Astrocyte (in vitro differentiated cells and primary cell): Measurements from ENCODE around the gene CCDC34. TPM values are rescaled to one million over a fixed set of nuclear protein-coding genes. Genes with fewer than 3 reads are reported as not detected.

Experiments used
- DNase-seq: peaks from one replicate; pipeline ENCODE4 v3.0.0-alpha.2; 2010; ENCODE audit warnings: low read depth
- FAIRE-seq: peaks from 2 replicates; lab custom pipeline; 2011; peaks lifted over from hg19 to GRCh38; lab: Jason Lieb, UNC
- H2AFZ ChIP-seq: 2 replicates; pipeline ENCODE4 v1.6.0; 2012; ENCODE audit warnings: low read depth, low read length, inconsistent platforms
- H3K27ac ChIP-seq: 2 replicates; pipeline ENCODE4 v1.5.1; 2011; ENCODE audit warnings: low read depth, low read length, inconsistent platforms
- H3K27me3 ChIP-seq: 2 replicates; pipeline ENCODE4 v1.6.0; 2011; ENCODE audit warnings: low read length, inconsistent platforms; ENCODE audit not compliant: insufficient read depth
- H3K36me3 ChIP-seq: 2 replicates; pipeline ENCODE4 v1.5.1; 2011; ENCODE audit warnings: low read length, inconsistent platforms; ENCODE audit not compliant: insufficient read depth
- H3K4me1 ChIP-seq: 2 replicates; pipeline ENCODE4 v1.5.1; 2011; ENCODE audit warnings: low read length, inconsistent platforms; ENCODE audit not compliant: insufficient read depth
- H3K4me2 ChIP-seq: 2 replicates; pipeline ENCODE4 v1.6.0; 2012; ENCODE audit warnings: low read length, inconsistent platforms
- H3K4me3 ChIP-seq: 2 replicates; pipeline ENCODE4 v1.5.1; 2011; ENCODE audit warnings: low read depth, mild to moderate bottlenecking, low read length, inconsistent platforms; ENCODE audit not compliant: insufficient read depth
- H3K79me2 ChIP-seq: 2 replicates; pipeline ENCODE4 v1.6.0; 2012; ENCODE audit warnings: mild to moderate bottlenecking, low read length, inconsistent platforms; ENCODE audit not compliant: insufficient read depth
- H3K9ac ChIP-seq: 2 replicates; pipeline ENCODE4 v1.6.0; 2012; ENCODE audit warnings: mild to moderate bottlenecking, low read length, inconsistent platforms
- H3K9me3 ChIP-seq: 2 replicates; pipeline ENCODE4 v1.5.1; 2012; ENCODE audit warnings: low read depth, mild to moderate bottlenecking, low read length, inconsistent platforms; ENCODE audit not compliant: insufficient read depth
- H4K20me1 ChIP-seq: 2 replicates; pipeline ENCODE4 v1.6.0; 2012; ENCODE audit warnings: low read length, inconsistent platforms; ENCODE audit not compliant: insufficient read depth
- H3K27ac Mint-ChIP-seq: one replicate; pipeline ENCODE4 v1.8.0; 2021; ENCODE audit warnings: mild to moderate bottlenecking, mixed read lengths; ENCODE audit not compliant: unreplicated experiment
- H3K27me3 Mint-ChIP-seq: one replicate; pipeline ENCODE4 v1.8.0; 2021; ENCODE audit warnings: low read depth, mixed read lengths; ENCODE audit not compliant: unreplicated experiment
- H3K36me3 Mint-ChIP-seq: one replicate; pipeline ENCODE4 v1.8.0; 2021; ENCODE audit warnings: low read depth, mixed read lengths; ENCODE audit not compliant: unreplicated experiment
- H3K4me1 Mint-ChIP-seq: one replicate; pipeline ENCODE4 v1.8.0; 2021; ENCODE audit warnings: low read depth, mixed read lengths; ENCODE audit not compliant: unreplicated experiment
- H3K4me3 Mint-ChIP-seq: one replicate; pipeline ENCODE4 v1.8.0; 2021; ENCODE audit warnings: mild to moderate bottlenecking, moderate library complexity, mixed read lengths; ENCODE audit not compliant: unreplicated experiment
- H3K9me3 Mint-ChIP-seq: one replicate; pipeline ENCODE4 v1.8.0; 2021; ENCODE audit warnings: mild to moderate bottlenecking, mixed read lengths; ENCODE audit not compliant: unreplicated experiment
- CTCF ChIP-seq: IDR thresholded peaks from 2 replicates; pipeline ENCODE4 v1.5.1; 2011; ENCODE audit warnings: low read depth, mild to moderate bottlenecking, inconsistent platforms, low read length, moderate library complexity; ENCODE audit not compliant: insufficient read depth
- EZH2 ChIP-seq: IDR thresholded peaks from 2 replicates; pipeline ENCODE4 v1.6.1; 2012; ENCODE audit warnings: mild to moderate bottlenecking, low read length, inconsistent platforms; ENCODE audit not compliant: insufficient read depth
- total RNA-seq: library from RNA; stranded (reverse); gene quantifications from 2 replicates; pipeline ENCODE4 v1.2.1, GENCODE V29; 2021

The CCDC34 gene
- total RNA-seq, 1 donor from 2014 or later: 12.8 TPM

GRCh38 chr11:27353593-27354358, 9.2 kb downstream of the CCDC34 start:
- no peak overlapping the region for H3K27ac Mint-ChIP-seq
- no peak overlapping the region for H3K4me3 ChIP-seq
- H4K20me1 ChIP-seq: no peaks in the 10 kb centered on the region
- H3K36me3 ChIP-seq: no peaks in the 10 kb centered on the region
- H3K27ac ChIP-seq: no peak overlapping the region
- no peaks in the 10 kb centered on the region for H3K27me3 Mint-ChIP-seq
- H2AFZ ChIP-seq: no peak overlapping the region
- H3K4me1 Mint-ChIP-seq: peaks cover 3% of the 10 kb centered on the region
- no peaks in the 10 kb centered on the region for H3K36me3 Mint-ChIP-seq
- FAIRE-seq (no peak), DNase-seq (peak; percentile 55)
- H3K4me3 Mint-ChIP-seq: no peak overlapping the region
- H3K4me1 ChIP-seq: no peaks in the 10 kb centered on the region
- no peak overlapping the region for H3K4me2 ChIP-seq
- H3K9me3 Mint-ChIP-seq: no peaks in the 10 kb centered on the region
- no peaks in the 10 kb centered on the region for H3K79me2 ChIP-seq
- H3K9ac ChIP-seq: no peak overlapping the region
- no peak for TF ChIP-seq CTCF
- TF ChIP-seq EZH2: no peak
- H3K27me3 ChIP-seq: no peaks in the 10 kb centered on the region
- no peaks in the 10 kb centered on the region for H3K9me3 ChIP-seq

GRCh38 chr11:27352781-27353180, 10.2 kb downstream of the CCDC34 start:
- Histone ChIP-seq H3K4me1 (no peaks in the 10 kb centered on the region), H2AFZ (no peak overlapping the region), H3K9me3 (no peaks in the 10 kb centered on the region), H4K20me1 (no peaks in the 10 kb centered on the region), H3K27ac (no peak overlapping the region), H3K36me3 (no peaks in the 10 kb centered on the region), H3K9ac (no peak overlapping the region), H3K79me2 (no peaks in the 10 kb centered on the region), H3K27me3 (no peaks in the 10 kb centered on the region), H3K4me2 (no peak overlapping the region), H3K4me3 (no peak overlapping the region)
- no peaks in the 10 kb centered on the region for H3K9me3 Mint-ChIP-seq
- H3K27me3 Mint-ChIP-seq: no peaks in the 10 kb centered on the region
- H3K4me3 Mint-ChIP-seq: no peak overlapping the region
- H3K27ac Mint-ChIP-seq: peak overlapping the region; percentile 43
- no peaks in the 10 kb centered on the region for H3K36me3 Mint-ChIP-seq
- no peak for TF ChIP-seq EZH2
- no peak for TF ChIP-seq CTCF
- DNase-seq (no peak), FAIRE-seq (no peak)
- peaks cover 7% of the 10 kb centered on the region for H3K4me1 Mint-ChIP-seq

- no peak overlapping the region for H3K9ac ChIP-seq
- peak; percentile 79 for DNase-seq
- H3K4me3 ChIP-seq: no peak overlapping the region
- H3K4me1 Mint-ChIP-seq: peaks cover 8% of the 10 kb centered on the region
- no peaks in the 10 kb centered on the region for H3K36me3 ChIP-seq
- no peaks in the 10 kb centered on the region for H3K27me3 Mint-ChIP-seq
- no peaks in the 10 kb centered on the region for H3K79me2 ChIP-seq
- no peak overlapping the region for H3K27ac ChIP-seq
- H3K4me1 ChIP-seq: no peaks in the 10 kb centered on the region
- no peaks in the 10 kb centered on the region for H4K20me1 ChIP-seq
- H3K4me2 ChIP-seq: no peak overlapping the region
- H3K9me3 Mint-ChIP-seq: no peaks in the 10 kb centered on the region
- no peaks in the 10 kb centered on the region for H3K36me3 Mint-ChIP-seq
- H2AFZ ChIP-seq: no peak overlapping the region
- H3K27ac Mint-ChIP-seq: no peak overlapping the region
- H3K4me3 Mint-ChIP-seq: no peak overlapping the region
- no peak for TF ChIP-seq EZH2
- TF ChIP-seq CTCF: no peak
- FAIRE-seq: no peak
- H3K9me3 ChIP-seq: no peaks in the 10 kb centered on the region
- no peaks in the 10 kb centered on the region for H3K27me3 ChIP-seq
Measured at GRCh38 chr11:27350511-27350910, 12.5 kb downstream of the CCDC34 start.
